ENCODE results near the gene PRR30. TPM values are rescaled to one million over a fixed set of nuclear protein-coding genes. Genes with fewer than 3 reads are reported as not detected.
A peak's percentile ranks its signal among the peaks of the same experiment; 100 is the strongest.

Gene PRR30
- polyA plus RNA-seq, 1 of the 3 experiments (the other 2 are of a cell fraction), result not detected

GRCh38 chr2:27179344-27180000 is 40.3 kb upstream of the PRR30 start:
- Histone ChIP-seq H3K36me3 (replicated peaks in 1 of 2; ENCODE audit: control insufficient read depth in 1 of 2, insufficient read depth in 2 of 2, low read length in 1 of 2) (no peaks in the 10 kb centered on the region), H3K27ac (ENCODE audit: low read depth in 2 of 2, low read length in 1 of 2) (peak overlapping the region in 1 of 2 experiments; percentile 80; a peak in 1 of 4 replicates), H3K4me1 (ENCODE audit: control insufficient read depth in 1 of 2, insufficient read depth in 2 of 2, low read depth in 1 of 2, low read length in 1 of 2) (peaks cover 3 to 29% of the 10 kb centered on the region in 2 experiments; a peak in 3 of 4 replicates), H3K27me3 (ENCODE audit: insufficient read depth) (no peaks in the 10 kb centered on the region), H2AFZ (ENCODE audit: low read depth) (no peak overlapping the region; the same call in 1 of the 2 replicates), H3K9me3 (no peaks in the 10 kb centered on the region), H3K9me2 (no peaks in the 10 kb centered on the region), H3K9ac (peak overlapping the region; percentile 20), H3F3A (replicated peaks; ENCODE audit: insufficient read depth) (peaks cover 4% of the 10 kb centered on the region), H3K4me2 (peak overlapping the region; percentile 36; the same call in 1 of the 2 replicates), H4K20me1 (ENCODE audit: insufficient read depth) (no peaks in the 10 kb centered on the region), H3K79me2 (ENCODE audit: insufficient read depth) (no peaks in the 10 kb centered on the region), H3K4me3 (ENCODE audit: low read depth in 2 of 2, low read length in 1 of 2) (no peak overlapping the region)
- TF ChIP-seq RCOR1 (IDR thresholded peaks at IDR 0.05; ENCODE audit: low read length) (no peak), RAD21 (IDR thresholded peaks at IDR 0.05; ENCODE audit: low read length) (no peak)
- WGBS (ENCODE audit: low lambda C conversion rate), result 34% methylated on average over 3 of the region's 3 CpGs
- ChIA-PET CTCF (interaction anchor here (1.8 to 4.0 kb wide), 2 partner anchors 10 to 12 kb away, joined by 9 to 24 read pairs; no protein-coding TSS in a partner anchor), POLR2A (no interaction called here)
- no peak for DNase-seq

DNA sequence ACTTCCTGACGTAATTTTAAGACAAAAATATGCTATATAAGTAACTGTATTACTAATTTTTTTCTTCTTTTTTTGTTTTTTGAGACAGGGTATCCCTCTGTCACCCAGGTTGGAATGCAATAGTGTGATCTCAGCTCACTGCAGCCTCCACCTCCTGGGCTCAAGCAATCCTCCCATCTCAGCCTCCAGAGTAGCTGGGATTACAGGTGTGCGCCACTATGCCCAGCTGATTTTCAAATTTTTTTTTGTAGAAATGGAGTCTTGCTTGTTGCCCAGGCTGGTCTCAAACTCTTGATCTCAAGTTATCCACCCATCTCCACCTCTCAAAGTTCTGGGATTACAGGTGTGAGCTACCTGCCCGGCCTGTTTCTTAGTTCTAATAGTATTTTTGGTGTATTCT is 39.3 kb upstream of the PRR30 start:
- no peak for TF ChIP-seq PBX3 (IDR thresholded peaks at IDR 0.05)

GRCh38 chr2:27177441-27178351 is 38.5 kb upstream of the PRR30 start:
- DNase-seq, result no peak
- Histone ChIP-seq H3K9ac (no peak overlapping the region), H3K36me3 (replicated peaks in 1 of 2; ENCODE audit: control insufficient read depth in 1 of 2, insufficient read depth in 2 of 2, low read length in 1 of 2) (no peaks in the 10 kb centered on the region), H3K9me3 (no peaks in the 10 kb centered on the region), H3K27ac (ENCODE audit: low read depth in 2 of 2, low read length in 1 of 2) (no peak overlapping the region), H3K9me2 (no peaks in the 10 kb centered on the region), H3K27me3 (ENCODE audit: insufficient read depth) (no peaks in the 10 kb centered on the region), H4K20me1 (ENCODE audit: insufficient read depth) (no peaks in the 10 kb centered on the region), H3K4me2 (no peak overlapping the region), H3K79me2 (ENCODE audit: insufficient read depth) (no peaks in the 10 kb centered on the region), H3K4me1 (ENCODE audit: control insufficient read depth in 1 of 2, insufficient read depth in 2 of 2, low read depth in 1 of 2, low read length in 1 of 2) (peaks cover 3 to 28% of the 10 kb centered on the region in 2 experiments; a peak in 3 of 4 replicates), H3F3A (replicated peaks; ENCODE audit: insufficient read depth) (peaks cover 4% of the 10 kb centered on the region), H3K4me3 (ENCODE audit: low read depth in 2 of 2, low read length in 1 of 2) (no peak overlapping the region), H2AFZ (ENCODE audit: low read depth) (no peak overlapping the region)
- WGBS (ENCODE audit: low lambda C conversion rate), result 71% methylated on average over 15 of the region's 15 CpGs
- CTCF ChIA-PET, result interaction anchor here (0.7 to 4.0 kb wide), 7 partner anchors 8 to 88 kb away, joined by 3 to 24 read pairs (median 4); no protein-coding TSS in a partner anchor
- POLR2A ChIA-PET, result interaction anchor here (1.6 kb wide), 1 partner anchor 43 kb away, joined by 4 read pairs; the partner anchor contains the start of gene PREB
- no peak for TF ChIP-seq MAX (IDR thresholded peaks at IDR 0.05; ENCODE audit: low read depth)
- TF ChIP-seq MEF2A (IDR thresholded peaks at IDR 0.05; ENCODE audit: borderline replicate concordance, low read depth), result no peak
- no peak for TF ChIP-seq NRF1 (IDR thresholded peaks at IDR 0.05; ENCODE audit: low read depth, low read length)
- no peak for TF ChIP-seq CTCF (IDR thresholded peaks at IDR 0.05)
- no peak for TF ChIP-seq RFX5 (IDR thresholded peaks at IDR 0.05; ENCODE audit: low read length)
- TF ChIP-seq CHD2 (IDR thresholded peaks at IDR 0.05; ENCODE audit: low read length, partially characterized antibody), result no peak
- no peak for TF ChIP-seq RXRA (IDR thresholded peaks at IDR 0.05; ENCODE audit: borderline replicate concordance, low read depth)
- no peak for TF ChIP-seq IRF3 (IDR thresholded peaks at IDR 0.05; ENCODE audit: low read depth, low read length)
- TF ChIP-seq, protein P1, sequence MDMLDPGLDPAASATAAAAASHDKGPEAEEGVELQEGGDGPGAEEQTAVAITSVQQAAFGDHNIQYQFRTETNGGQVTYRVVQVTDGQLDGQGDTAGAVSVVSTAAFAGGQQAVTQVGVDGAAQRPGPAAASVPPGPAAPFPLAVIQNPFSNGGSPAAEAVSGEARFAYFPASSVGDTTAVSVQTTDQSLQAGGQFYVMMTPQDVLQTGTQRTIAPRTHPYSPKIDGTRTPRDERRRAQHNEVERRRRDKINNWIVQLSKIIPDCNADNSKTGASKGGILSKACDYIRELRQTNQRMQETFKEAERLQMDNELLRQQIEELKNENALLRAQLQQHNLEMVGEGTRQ (IDR thresholded peaks at IDR 0.05; ENCODE audit: borderline replicate concordance, low read depth, low read length), result no peak

More for the DNA sequence above, 39.3 kb upstream of the PRR30 start:
- Histone ChIP-seq H3K4me2 (no peak overlapping the region), H3K4me3 (ENCODE audit: low read depth in 2 of 2, low read length in 1 of 2) (no peak overlapping the region), H3K36me3 (replicated peaks in 1 of 2; ENCODE audit: control insufficient read depth in 1 of 2, insufficient read depth in 2 of 2, low read length in 1 of 2) (no peaks in the 10 kb centered on the region), H3K9me3 (no peaks in the 10 kb centered on the region), H3K79me2 (ENCODE audit: insufficient read depth) (no peaks in the 10 kb centered on the region), H3K27ac (ENCODE audit: low read depth in 2 of 2, low read length in 1 of 2) (no peak overlapping the region), H3K4me1 (ENCODE audit: control insufficient read depth in 1 of 2, insufficient read depth in 2 of 2, low read depth in 1 of 2, low read length in 1 of 2) (peaks cover 3 to 29% of the 10 kb centered on the region in 2 experiments; a peak in 3 of 4 replicates), H2AFZ (ENCODE audit: low read depth) (no peak overlapping the region), H4K20me1 (ENCODE audit: insufficient read depth) (no peaks in the 10 kb centered on the region), H3K9me2 (no peaks in the 10 kb centered on the region), H3K9ac (no peak overlapping the region), H3F3A (replicated peaks; ENCODE audit: insufficient read depth) (peaks cover 4% of the 10 kb centered on the region), H3K27me3 (ENCODE audit: insufficient read depth) (no peaks in the 10 kb centered on the region)
- ChIA-PET CTCF (interaction anchor here (0.7 to 4.0 kb wide), 7 partner anchors 9 to 87 kb away, joined by 3 to 24 read pairs (median 4); no protein-coding TSS in a partner anchor), POLR2A (interaction anchor here (1.6 kb wide), 1 partner anchor 44 kb away, joined by 4 read pairs; the partner anchor contains the start of gene PREB)
- no peak for DNase-seq
- WGBS (ENCODE audit: low lambda C conversion rate), result 82% methylated on average over 3 of the region's 3 CpGs

All from SK-N-SH (cell line).